ENCODE measurements around the gene ABHD8. TPM values are rescaled to one million over a fixed set of nuclear protein-coding genes. Genes with fewer than 3 reads are reported as not detected.

Gene ABHD8
- total RNA-seq, 4 donors from 2014 or later, result 12.2 to 25.0 (median 19.8) TPM

- in situ Hi-C loops (cut with MboI; ENCODE audit: low sequenced_read_pairs in 4 of 4), result no loop called here
- Histone ChIP-seq H3K36me3 (peaks cover 0 to 16% of the 10 kb centered on the region in 2 donors), H3K27me3 (no peaks in the 10 kb centered on the region), H3K4me3 (peak overlapping the region; percentile 79 to 100 (median 90)), H3K27ac (no peak overlapping the region), H3K9me3 (no peaks in the 10 kb centered on the region), H3K4me1 (peaks cover 22 to 24% of the 10 kb centered on the region in 2 donors)
- TF ChIP-seq CTCF (IDR thresholded peaks at IDR 0.05 in 4 of 5, conservative IDR thresholded peaks at IDR 0.05 in 1 of 5) (no peak), POLR2A (IDR thresholded peaks at IDR 0.05) (no peak)
- DNase-seq (no peak), ATAC-seq (no peak)
- intact Hi-C loops (cut with DNase I; ENCODE audit: low total_unique reads), result loop anchor here (5.0 to 10.0 kb wide), 2 partner anchors 174 to 216 kb away; partner anchors contain the start of genes COLGALT1 and PGLS
These were observed 35.3 kb upstream of the ABHD8 start for GRCh38 chr19:17338433-17339078.

GRCh38 chr19:17337675-17338432 lies 34.6 kb upstream of the ABHD8 start:
- no peak for TF ChIP-seq POLR2A (IDR thresholded peaks at IDR 0.05)
- TF ChIP-seq CTCF (IDR thresholded peaks at IDR 0.05 in 4 of 5, conservative IDR thresholded peaks at IDR 0.05 in 1 of 5), result no peak
- in situ Hi-C loops (cut with MboI; ENCODE audit: low sequenced_read_pairs in 4 of 4), result no loop called here
- no peak for ATAC-seq
- DNase-seq, result no peak
- intact Hi-C loops (cut with DNase I; ENCODE audit: low total_unique reads), result loop anchor here (1.0 to 10.0 kb wide), 5 partner anchors 29 to 217 kb away; partner anchors contain the start of genes COLGALT1, DDA1, PGLS and USE1
- peak overlapping the region; percentile 79 to 100 (median 90) for H3K4me3 ChIP-seq
- H3K27ac ChIP-seq, result peak overlapping the region; percentile 82 to 93 (median 92)
- peaks cover 22 to 24% of the 10 kb centered on the region in 2 donors for H3K4me1 ChIP-seq
- no peaks in the 10 kb centered on the region for H3K9me3 ChIP-seq
- no peaks in the 10 kb centered on the region for H3K27me3 ChIP-seq
- peaks cover 0 to 16% of the 10 kb centered on the region in 2 donors for H3K36me3 ChIP-seq

GRCh38 chr19:17336872-17337674 lies 33.8 kb upstream of the ABHD8 start, which contains the start of gene GTPBP3:
TSS of gene GTPBP3 (plus strand) at chr19:17337553. CDS start at chr19:17337612, 59 bp downstream.
- Histone ChIP-seq H3K9me3 (no peaks in the 10 kb centered on the region), H3K36me3 (peaks cover 0 to 16% of the 10 kb centered on the region in 2 donors), H3K27ac (peak within 1 kb of the TSS; percentile 82 to 93 (median 92)), H3K4me3 (peak within 1 kb of the TSS; percentile 79 to 100 (median 90)), H3K4me1 (peaks cover 22 to 24% of the 10 kb centered on the region in 2 donors), H3K27me3 (no peaks in the 10 kb centered on the region)
- in situ Hi-C loops (cut with MboI; ENCODE audit: low sequenced_read_pairs in 4 of 4), result no loop called here
- ATAC-seq, result peak; percentile 94 to 96
- peak; percentile 94 to 97 for DNase-seq
- TF ChIP-seq POLR2A (IDR thresholded peaks at IDR 0.05) (peak in 1 of 2 donors; percentile 26), CTCF (IDR thresholded peaks at IDR 0.05 in 4 of 5, conservative IDR thresholded peaks at IDR 0.05 in 1 of 5) (no peak)
- intact Hi-C loops (cut with DNase I; ENCODE audit: low total_unique reads), result loop anchor here (1.0 to 10.0 kb wide), 5 partner anchors 28 to 218 kb away; partner anchors contain the start of genes COLGALT1, DDA1, PGLS and USE1

- H3K9me3 ChIP-seq, result no peaks in the 10 kb centered on the region
- ATAC-seq, result no peak
- DNase-seq, result no peak
- in situ Hi-C loops (cut with MboI; ENCODE audit: low sequenced_read_pairs in 4 of 4), result no loop called here
- H3K36me3 ChIP-seq, result peaks cover 0 to 7% of the 10 kb centered on the region in 2 donors
- H3K27me3 ChIP-seq, result no peaks in the 10 kb centered on the region
- peak overlapping the region in 2 of 4 donors; percentile 70 to 100 for H3K4me3 ChIP-seq
- intact Hi-C loops (cut with DNase I; ENCODE audit: low total_unique reads), result loop anchor here (2.0 to 10.0 kb wide), 3 partner anchors 69 to 219 kb away; partner anchors contain the start of genes BABAM1, COLGALT1 and PGLS
- peak overlapping the region; percentile 82 to 93 (median 92) for H3K27ac ChIP-seq
- H3K4me1 ChIP-seq, result peaks cover 22 to 24% of the 10 kb centered on the region in 2 donors
- TF ChIP-seq CTCF (IDR thresholded peaks at IDR 0.05 in 4 of 5, conservative IDR thresholded peaks at IDR 0.05 in 1 of 5) (no peak), POLR2A (IDR thresholded peaks at IDR 0.05) (no peak)
These were observed 32.4 kb upstream of the ABHD8 start for GRCh38 chr19:17335575-17335974.
